Measurements from ENCODE around the gene ESR2. TPM values are rescaled to one million over a fixed set of nuclear protein-coding genes. Genes with fewer than 3 reads are reported as not detected.

Gene ESR2
- polyA plus RNA-seq, 4 donors = 0.19 to 0.58 TPM; not detected in 2

DNA sequence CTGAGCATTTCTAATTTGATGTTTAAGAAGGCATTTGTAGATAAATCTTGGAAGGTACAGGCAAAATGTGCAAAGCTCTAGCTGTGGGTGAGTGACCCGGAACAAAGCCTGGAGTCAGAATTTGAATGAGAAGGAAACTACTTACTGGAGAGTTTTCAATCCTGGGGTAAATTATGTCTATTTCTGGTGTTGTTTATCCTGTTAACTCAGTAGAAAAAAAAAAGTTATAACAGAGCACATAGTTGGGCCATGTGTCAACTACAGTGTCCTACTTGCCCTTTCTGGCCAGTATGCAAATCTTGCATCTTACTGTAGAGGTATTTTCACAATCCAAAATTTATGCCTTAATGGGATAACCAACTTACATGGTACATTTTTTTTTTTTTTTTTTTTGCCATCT lies 259.0 kb downstream of the ESR2 start:
- Histone ChIP-seq H3K4me1 (ENCODE audit: control insufficient read depth in 3 of 3, insufficient read depth in 2 of 3, low read depth in 1 of 3, low read length in 2 of 3) (no peaks in the 10 kb centered on the region), H3K4me3 (ENCODE audit: low read depth in 1 of 3, low read length in 3 of 3) (no peak overlapping the region), H3K9me3 (ENCODE audit: control insufficient read depth in 2 of 2, insufficient read depth in 1 of 2, low read depth in 1 of 2, low read length in 1 of 2) (peaks cover 0 to 5% of the 10 kb centered on the region in 2 donors), H3K27ac (ENCODE audit: low read depth in 1 of 3, low read length in 2 of 3) (no peak overlapping the region), H3K27me3 (ENCODE audit: control insufficient read depth in 3 of 3, insufficient read depth in 3 of 3, low read length in 3 of 3) (no peaks in the 10 kb centered on the region), H3K36me3 (ENCODE audit: control insufficient read depth in 3 of 3, insufficient read depth in 2 of 3, low read depth in 1 of 3, low read length in 3 of 3) (peaks cover 1 to 15% (median 2%) of the 10 kb centered on the region in 3 donors)
- WGBS, 3 donors = 86 to 100% (median 97%) methylated on average over 1 of the region's 1 CpG
- DNase-seq (no peak), FAIRE-seq (no peak)

Other genes starting within 250 kb of the ESR2 start
- 10 to 100 TPM; 12.4 to 62.2 (median 32.1) TPM for gene MTHFD1, start 94.0 kb upstream of the ESR2 start, polyA plus RNA-seq
- gene AKAP5, start 171.1 kb upstream of the ESR2 start, polyA plus RNA-seq = 1 to 10 TPM in 1 of 4 donors, under 1 TPM in 3; 0.27 to 6.9 (median 0.58) TPM
- gene ZBTB25, start 209.5 kb upstream of the ESR2 start, polyA plus RNA-seq = 10 to 100 TPM in 1 of 4 donors, 1 to 10 TPM in 1, under 1 TPM in 2; 0.81 to 11.4 (median 1.7) TPM
- gene ZBTB1, start 210.4 kb upstream of the ESR2 start, polyA plus RNA-seq = 10 to 100 TPM in 2 of 4 donors, 1 to 10 TPM in 2; 6.2 to 44.2 (median 10.8) TPM
- 10 to 100 TPM in 2 of 4 donors, 1 to 10 TPM in 2; 1.4 to 14.5 (median 6.2) TPM for gene HSPA2, start 246.4 kb upstream of the ESR2 start, polyA plus RNA-seq

Measured in small intestine (tissue), 7 donors.